Endothelial cell of umbilical vein (primary cell): ENCODE measurements around the gene OR51Q1. TPM values are rescaled to one million over a fixed set of nuclear protein-coding genes. Genes with fewer than 3 reads are reported as not detected.

Experiments
- Bru-seq: library from RNA; stranded (reverse); fragments of 400-500 nt; gene quantifications from one replicate; lab custom pipeline; 2021; lab: Mats Ljungman, UMichigan
- BruChase-seq, 2 experiments: library from RNA; stranded (reverse); fragments of 400-500 nt; gene quantifications; one replicate each; lab custom pipeline; 2021; lab: Mats Ljungman, UMichigan
- BruUV-seq: library from RNA; stranded (reverse); fragments of 400-500 nt; replicated peaks from 2 replicates; lab custom pipeline; 2021; lab: Mats Ljungman, UMichigan
- CTCF ChIA-PET: fragments of 300-600, 350-600 bp; sonication (Branson Sonifier 250); formaldehyde crosslinking; loops from one replicate; lab custom pipeline; 2021; ENCODE audit warnings: antibody characterized with exemption, inconsistent platforms; lab: Charles Lee
- POLR2A ChIA-PET: fragments of 300-600, 350-600 bp; sonication (Branson Sonifier 250); formaldehyde crosslinking; loops from one replicate; lab custom pipeline; 2021; ENCODE audit warnings: antibody characterized with exemption, inconsistent platforms; lab: Charles Lee
- DNase-seq: peaks from one replicate; pipeline ENCODE4 v3.0.0-alpha.2; 2011; ENCODE audit warnings: low read depth, low spot score
- FAIRE-seq: peaks from 2 replicates; lab custom pipeline; 2011; peaks lifted over from hg19 to GRCh38; lab: Jason Lieb, UNC
- H2AFZ ChIP-seq: 2 replicates; pipeline ENCODE4 v1.6.0; 2012; ENCODE audit warnings: low read depth, low read length, control low read depth, inconsistent platforms
- H3K27ac ChIP-seq: 2 replicates; pipeline ENCODE4 v1.5.1; 2011; ENCODE audit warnings: low read depth, mild to moderate bottlenecking, control low read depth, low read length, moderate library complexity; ENCODE audit not compliant: insufficient read depth
- H3K27me3 ChIP-seq, 2 experiments: 2 replicates each; pipeline versions ENCODE4 v1.6.0 to v1.6.1; 2011; ENCODE audit warnings: low read length in 2 of 2, mixed read lengths in 1 of 2; ENCODE audit not compliant: control insufficient read depth in 2 of 2, insufficient read depth in 2 of 2
- H3K36me3 ChIP-seq, 2 experiments: 2 replicates in 1 of 2; 3 replicates in 1 of 2; pipeline ENCODE4 v1.5.1; 2011; ENCODE audit warnings: low read length in 2 of 2, mild to moderate bottlenecking in 1 of 2, moderate library complexity in 1 of 2; ENCODE audit not compliant: control insufficient read depth in 2 of 2, insufficient read depth in 2 of 2; ENCODE audit errors: extremely low read depth in 1 of 2
- H3K4me1 ChIP-seq: 3 replicates; pipeline ENCODE4 v1.5.1; 2011; ENCODE audit warnings: mild to moderate bottlenecking, low read length; ENCODE audit not compliant: control insufficient read depth, insufficient read depth; ENCODE audit errors: extremely low read depth
- H3K4me2 ChIP-seq: 2 replicates; pipeline ENCODE4 v1.6.1; 2011; ENCODE audit warnings: low read length, control low read depth, mixed read lengths; ENCODE audit not compliant: insufficient read depth
- H3K4me3 ChIP-seq, 3 experiments: fragments of 200-600 bp in 1 of 3; sonication (generic), shearing (Covaris generic) in 1 of 3; replicated peaks in 1 of 3; 2 replicates each; pipeline ENCODE4 v1.5.1; 2011 to 2016; ENCODE audit warnings: control low read depth in 3 of 3, low read length in 3 of 3, mild to moderate bottlenecking in 2 of 3, inconsistent platforms in 1 of 3, low read depth in 1 of 3, moderate library complexity in 1 of 3; ENCODE audit not compliant: insufficient read depth in 1 of 3
- H3K79me2 ChIP-seq: 2 replicates; pipeline ENCODE4 v1.6.0; 2012; ENCODE audit warnings: low read length, inconsistent platforms; ENCODE audit not compliant: control insufficient read depth, insufficient read depth
- H3K9ac ChIP-seq: replicated peaks from 2 replicates; pipeline ENCODE3; 2011; ENCODE audit warnings: low read length, control low read depth; ENCODE audit not compliant: insufficient read depth; ENCODE audit errors: extremely low read depth
- H3K9me1 ChIP-seq: replicated peaks from 3 replicates; pipeline ENCODE4 v1.6.0; 2011; ENCODE audit warnings: mild to moderate bottlenecking, low read length; ENCODE audit not compliant: control insufficient read depth, insufficient read depth; ENCODE audit errors: extremely low read depth
- H3K9me3 ChIP-seq: replicated peaks from 2 replicates; pipeline ENCODE4 v1.5.1; 2012; ENCODE audit warnings: low read length, inconsistent platforms; ENCODE audit not compliant: control insufficient read depth, insufficient read depth
- H4K20me1 ChIP-seq: replicated peaks from 2 replicates; pipeline ENCODE3; 2011; ENCODE audit warnings: mild to moderate bottlenecking, low read length; ENCODE audit not compliant: control insufficient read depth, insufficient read depth; ENCODE audit errors: extremely low read depth
- CTCF ChIP-seq, 2 donors: IDR thresholded peaks; 1 replicate in 1 of 2; 2 replicates in 1 of 2; pipeline ENCODE4 v1.5.1; 2011; ENCODE audit warnings: low read length in 2 of 2, mild to moderate bottlenecking in 2 of 2, moderate library complexity in 2 of 2, control low read depth in 1 of 2, inconsistent platforms in 1 of 2, low read depth in 1 of 2; ENCODE audit not compliant: insufficient read depth in 1 of 2; ENCODE audit errors: extremely low read depth in 1 of 2
- EZH2 ChIP-seq: IDR thresholded peaks from 2 replicates; pipeline ENCODE4 v1.6.1; 2012; ENCODE audit warnings: borderline replicate concordance, low read depth, mild to moderate bottlenecking, moderate library complexity, low read length, inconsistent platforms; ENCODE audit not compliant: severe bottlenecking
- FOS ChIP-seq: IDR thresholded peaks from 2 replicates; pipeline ENCODE4 v1.6.1; 2011; ENCODE audit warnings: mild to moderate bottlenecking, low read length, moderate library complexity, borderline replicate concordance; ENCODE audit not compliant: insufficient read depth
- GATA2 ChIP-seq: IDR thresholded peaks from 2 replicates; pipeline ENCODE4 v1.7.0; 2011; ENCODE audit warnings: low read depth, mild to moderate bottlenecking, moderate library complexity, mixed read lengths, low read length; ENCODE audit not compliant: insufficient read length, insufficient read depth
- JUN ChIP-seq: IDR thresholded peaks from 2 replicates; pipeline ENCODE4 v1.6.1; 2011; ENCODE audit warnings: borderline replicate concordance, low read depth; ENCODE audit not compliant: insufficient read length, insufficient read depth
- MAX ChIP-seq: IDR thresholded peaks from 2 replicates; pipeline ENCODE4 v1.6.1; 2011; ENCODE audit not compliant: insufficient read depth, insufficient read length
- MYC ChIP-seq: IDR thresholded peaks from one replicate; pipeline ENCODE4 v1.6.1; 2011; ENCODE audit warnings: mild to moderate bottlenecking, low read depth, low read length
- POLR2A ChIP-seq: IDR thresholded peaks from 2 replicates; pipeline ENCODE4 v1.6.1; 2012; ENCODE audit warnings: low read depth, mild to moderate bottlenecking, control low read depth, low read length
- POLR2AphosphoS5 ChIP-seq: IDR thresholded peaks from 2 replicates; pipeline ENCODE4 v1.6.1; 2012; ENCODE audit warnings: low read depth, mild to moderate bottlenecking, control low read depth, low read length, moderate library complexity; ENCODE audit not compliant: insufficient read depth
- dilution Hi-C: fragments of 300-500 bp; cut with MboI; formaldehyde crosslinking; loops from one replicate; pipeline ENCODE4 v1.15.0; 2019; ENCODE audit warnings: low sequenced_read_pairs; ENCODE audit not compliant: extremely low pct_ligation_motif_present
- intact Hi-C: fragments of 100-400 bp; cut with micrococcal nuclease; formaldehyde crosslinking; loops from one replicate; pipeline ENCODE4 v1.10.0; 2022
- long read RNA-seq: library from polyadenylated mRNA; stranded (forward); transcript quantifications from one replicate; pipeline ENCODE4 v2.0.0, GENCODE V29; 2021
- polyA minus RNA-seq, 3 experiments: library from RNA; depleted of rRNA, polyadenylated mRNA; stranded (reverse); fragments of >200 nt; gene quantifications; 1 replicate in 1 of 3; 2 replicates in 2 of 3; pipeline ENCODE4 v1.2.3, GENCODE V29; 2011
- polyA plus RNA-seq, 4 experiments: library from polyadenylated mRNA; depleted of rRNA in 3 of 4; stranded (reverse) in 3 of 4; unstranded in 1 of 4; fragments of >200 nt; gene quantifications; 2 replicates each; pipeline versions ENCODE4 v1.2.1 to v1.2.3, GENCODE V29; 2011 to 2012; ENCODE audit warnings: missing spikeins in 1 of 4
- total RNA-seq: library from RNA; stranded (reverse); gene quantifications from 2 replicates; pipeline ENCODE4 v1.2.3, GENCODE V29; 2021

Gene OR51Q1, protein sequence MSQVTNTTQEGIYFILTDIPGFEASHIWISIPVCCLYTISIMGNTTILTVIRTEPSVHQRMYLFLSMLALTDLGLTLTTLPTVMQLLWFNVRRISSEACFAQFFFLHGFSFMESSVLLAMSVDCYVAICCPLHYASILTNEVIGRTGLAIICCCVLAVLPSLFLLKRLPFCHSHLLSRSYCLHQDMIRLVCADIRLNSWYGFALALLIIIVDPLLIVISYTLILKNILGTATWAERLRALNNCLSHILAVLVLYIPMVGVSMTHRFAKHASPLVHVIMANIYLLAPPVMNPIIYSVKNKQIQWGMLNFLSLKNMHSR
- total RNA-seq (not detected in 2 replicates), polyA plus RNA-seq (not detected in 2 replicates), polyA minus RNA-seq (not detected in 2 replicates), Bru-seq, nascent RNA (not detected), BruChase-seq, experiment 1, labeled RNA remaining after a 6-hour chase (not detected), BruChase-seq, experiment 2, labeled RNA remaining after a 2-hour chase (not detected)
- not detected in 2 replicates for polyA plus RNA-seq (2011; cell fraction: cytosol; rRNA removed)
- polyA plus RNA-seq (2011; cell fraction: nucleus; rRNA removed), result not detected in 2 replicates
- polyA plus RNA-seq (2012), result not detected in 2 replicates
- polyA minus RNA-seq (2011; cell fraction: cytosol; rRNA and poly(A)+ RNA removed), result not detected
- polyA minus RNA-seq (2011; cell fraction: nucleus; rRNA and poly(A)+ RNA removed), result not detected in 2 replicates
- long read RNA-seq, result 0 reads

DNA sequence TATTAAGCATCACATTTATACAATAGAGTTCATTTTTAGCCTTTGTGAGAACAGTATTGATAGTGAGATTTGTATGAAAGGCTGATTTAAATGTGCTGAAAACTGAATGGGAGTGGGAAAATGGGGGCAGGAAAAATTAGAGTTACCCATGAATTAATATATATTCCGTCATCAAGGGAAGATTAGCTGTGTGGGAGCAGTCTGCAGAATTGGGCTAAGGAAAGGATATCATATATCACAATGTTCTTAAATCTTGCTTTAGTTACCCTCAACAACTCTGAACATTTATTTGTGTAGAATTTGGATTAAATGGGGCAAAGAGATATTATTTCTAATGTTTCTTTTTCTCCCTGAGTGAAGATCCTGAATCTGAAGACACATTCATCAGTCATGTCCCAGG is at the start of gene OR51Q1:
Gene OR51Q1 (plus strand): TSS at position 301 of the 400 bp plus-strand sequence. CDS start 90 bp downstream, at position 391.
- no peaks in the 10 kb centered on the region for H3K9me1 ChIP-seq
- no TSS peak for BruUV-seq
- H3K27ac ChIP-seq, result no peak within 1 kb of the TSS
- POLR2A ChIA-PET, result no interaction called here
- no peaks in the 10 kb centered on the region for H3K9me3 ChIP-seq
- TF ChIP-seq FOS (no peak), POLR2A (no peak), CTCF (IDR thresholded peaks at IDR 0.05; ENCODE audit: extremely low read depth in 1 of 2, insufficient read depth in 1 of 2, low read depth in 1 of 2, low read length in 2 of 2) (no peak), MYC (no peak), EZH2 (no peak), MAX (no peak), JUN (no peak), GATA2 (no peak), POLR2AphosphoS5 (no peak)
- no peaks in the 10 kb centered on the region for H4K20me1 ChIP-seq
- no peaks in the 10 kb centered on the region for H3K36me3 ChIP-seq
- intact Hi-C loops, result no loop called here
- dilution Hi-C loops, result no loop called here
- DNase-seq (no peak), FAIRE-seq (no peak)
- CTCF ChIA-PET, result no interaction called here
- H3K9ac ChIP-seq, result no peak within 1 kb of the TSS
- H3K4me2 ChIP-seq, result no peak within 1 kb of the TSS
- no peaks in the 10 kb centered on the region for H3K27me3 ChIP-seq
- H2AFZ ChIP-seq, result no peak within 1 kb of the TSS
- no peak within 1 kb of the TSS for H3K4me3 ChIP-seq
- H3K4me1 ChIP-seq, result no peaks in the 10 kb centered on the region
- H3K79me2 ChIP-seq, result no peaks in the 10 kb centered on the region
